ENCODE measurements around the gene HPCAL4.

The HPCAL4 gene

DNA sequence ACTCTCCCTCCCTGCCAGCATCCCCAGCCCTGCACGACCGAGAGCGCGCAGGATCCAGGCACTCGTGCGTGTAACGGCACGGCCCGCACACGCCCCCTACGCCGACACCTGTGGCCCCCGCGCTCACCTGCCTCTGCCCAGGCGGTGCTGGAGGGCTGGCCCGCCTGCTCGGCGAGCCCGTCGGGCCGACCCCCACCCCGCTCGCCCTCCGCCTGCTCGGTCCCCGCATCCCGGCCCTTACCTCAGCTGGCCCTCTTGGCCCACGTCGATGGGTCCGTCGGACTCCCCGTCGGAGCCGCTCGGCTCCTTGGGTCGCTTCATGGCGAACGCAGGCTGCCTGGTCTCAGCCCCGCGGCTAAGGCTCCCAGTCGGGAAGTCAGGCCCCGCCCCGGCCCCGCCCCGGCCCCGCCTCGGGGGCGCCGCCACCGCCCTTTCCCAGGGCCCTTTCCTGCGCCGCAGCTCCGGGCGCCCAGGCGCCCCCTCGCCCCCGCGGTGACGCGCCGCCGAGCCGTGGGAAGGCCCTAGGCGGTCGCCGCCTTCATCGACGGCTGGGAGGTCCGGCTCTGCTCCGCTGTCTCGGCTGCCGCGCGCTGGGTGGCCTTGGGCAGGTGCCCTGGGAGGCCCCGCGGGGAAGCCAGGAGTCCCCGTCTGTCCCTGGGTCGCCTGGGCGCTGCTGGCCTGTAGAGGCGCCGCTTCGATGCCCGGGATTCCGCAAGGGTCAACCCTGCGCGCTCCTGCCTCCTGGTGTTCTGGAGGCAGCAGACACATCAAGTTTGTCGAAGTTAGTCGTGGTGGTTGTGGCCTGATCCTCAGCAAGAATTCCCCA, 51.7 kb downstream of the HPCAL4 start, which contains the start of gene HEYL:
TSS of gene HEYL (minus strand) at position 339 of the 826 bp plus-strand sequence. CDS start at position 321, 18 bp downstream.
- Histone ChIP-seq H3K27me3 (ENCODE audit: insufficient read depth, poor library complexity, severe bottlenecking) (no peaks in the 10 kb centered on the region), H3K4me1 (ENCODE audit: insufficient read depth, poor library complexity, severe bottlenecking) (no peaks in the 10 kb centered on the region), H3K9me3 (ENCODE audit: severe bottlenecking) (no peaks in the 10 kb centered on the region), H3K4me3 (ENCODE audit: severe bottlenecking) (peak within 1 kb of the TSS; percentile 32), H3K27ac (ENCODE audit: poor library complexity, severe bottlenecking) (no peak within 1 kb of the TSS), H3K36me3 (ENCODE audit: low read depth) (no peaks in the 10 kb centered on the region)
- DNase-seq (ENCODE audit: low spot score) (no peak), ATAC-seq (ENCODE audit: low read depth) (peak; percentile 84)
- TF ChIP-seq, protein P1, sequence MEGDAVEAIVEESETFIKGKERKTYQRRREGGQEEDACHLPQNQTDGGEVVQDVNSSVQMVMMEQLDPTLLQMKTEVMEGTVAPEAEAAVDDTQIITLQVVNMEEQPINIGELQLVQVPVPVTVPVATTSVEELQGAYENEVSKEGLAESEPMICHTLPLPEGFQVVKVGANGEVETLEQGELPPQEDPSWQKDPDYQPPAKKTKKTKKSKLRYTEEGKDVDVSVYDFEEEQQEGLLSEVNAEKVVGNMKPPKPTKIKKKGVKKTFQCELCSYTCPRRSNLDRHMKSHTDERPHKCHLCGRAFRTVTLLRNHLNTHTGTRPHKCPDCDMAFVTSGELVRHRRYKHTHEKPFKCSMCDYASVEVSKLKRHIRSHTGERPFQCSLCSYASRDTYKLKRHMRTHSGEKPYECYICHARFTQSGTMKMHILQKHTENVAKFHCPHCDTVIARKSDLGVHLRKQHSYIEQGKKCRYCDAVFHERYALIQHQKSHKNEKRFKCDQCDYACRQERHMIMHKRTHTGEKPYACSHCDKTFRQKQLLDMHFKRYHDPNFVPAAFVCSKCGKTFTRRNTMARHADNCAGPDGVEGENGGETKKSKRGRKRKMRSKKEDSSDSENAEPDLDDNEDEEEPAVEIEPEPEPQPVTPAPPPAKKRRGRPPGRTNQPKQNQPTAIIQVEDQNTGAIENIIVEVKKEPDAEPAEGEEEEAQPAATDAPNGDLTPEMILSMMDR (IDR thresholded peaks at IDR 0.05; ENCODE audit: poor library complexity, severe bottlenecking): no peak

- no peaks in the 10 kb centered on the region for H3K4me1 ChIP-seq (ENCODE audit: insufficient read depth, poor library complexity, severe bottlenecking)
- no peaks in the 10 kb centered on the region for H3K27me3 ChIP-seq (ENCODE audit: insufficient read depth, poor library complexity, severe bottlenecking)
- H3K4me3 ChIP-seq (ENCODE audit: severe bottlenecking): peak overlapping the region; percentile 32
- no peaks in the 10 kb centered on the region for H3K9me3 ChIP-seq (ENCODE audit: severe bottlenecking)
- H3K27ac ChIP-seq (ENCODE audit: poor library complexity, severe bottlenecking): no peak overlapping the region
- H3K36me3 ChIP-seq (ENCODE audit: low read depth): no peaks in the 10 kb centered on the region
- no peak for DNase-seq (ENCODE audit: low spot score)
- TF ChIP-seq, protein P1 (IDR thresholded peaks at IDR 0.05; ENCODE audit: poor library complexity, severe bottlenecking): no peak
- ATAC-seq (ENCODE audit: low read depth): no peak
Observed at GRCh38 chr1:39638965-39639304, 52.3 kb downstream of the HPCAL4 start.

GRCh38 chr1:39637361-39637760, 53.9 kb downstream of the HPCAL4 start:
- ATAC-seq (ENCODE audit: low read depth): no peak
- no peak overlapping the region for H3K4me3 ChIP-seq (ENCODE audit: severe bottlenecking)
- H3K4me1 ChIP-seq (ENCODE audit: insufficient read depth, poor library complexity, severe bottlenecking): no peaks in the 10 kb centered on the region

GRCh38 chr1:39635871-39636210, 55.4 kb downstream of the HPCAL4 start:
- DNase-seq (ENCODE audit: low spot score) (no peak), ATAC-seq (ENCODE audit: low read depth) (no peak)
- no peak overlapping the region for H3K27ac ChIP-seq (ENCODE audit: poor library complexity, severe bottlenecking)
- no peaks in the 10 kb centered on the region for H3K4me1 ChIP-seq (ENCODE audit: insufficient read depth, poor library complexity, severe bottlenecking)
- TF ChIP-seq, protein P1 (IDR thresholded peaks at IDR 0.05; ENCODE audit: poor library complexity, severe bottlenecking): no peak
- H3K36me3 ChIP-seq (ENCODE audit: low read depth): no peaks in the 10 kb centered on the region
- H3K27me3 ChIP-seq (ENCODE audit: insufficient read depth, poor library complexity, severe bottlenecking): no peaks in the 10 kb centered on the region
- no peaks in the 10 kb centered on the region for H3K9me3 ChIP-seq (ENCODE audit: severe bottlenecking)
- H3K4me3 ChIP-seq (ENCODE audit: severe bottlenecking): no peak overlapping the region

More at GRCh38 chr1:39637361-39637760, 53.9 kb downstream of the HPCAL4 start:
- H3K9me3 ChIP-seq (ENCODE audit: severe bottlenecking): no peaks in the 10 kb centered on the region
- TF ChIP-seq, protein P1 (IDR thresholded peaks at IDR 0.05; ENCODE audit: poor library complexity, severe bottlenecking): no peak
- H3K27ac ChIP-seq (ENCODE audit: poor library complexity, severe bottlenecking): no peak overlapping the region
- no peaks in the 10 kb centered on the region for H3K36me3 ChIP-seq (ENCODE audit: low read depth)
- H3K27me3 ChIP-seq (ENCODE audit: insufficient read depth, poor library complexity, severe bottlenecking): no peaks in the 10 kb centered on the region
- DNase-seq (ENCODE audit: low spot score): no peak

Data from RWPE2 (cell line).